H7 (cell line): Measurements from ENCODE around the gene ANKS3. TPM values are rescaled to one million over a fixed set of nuclear protein-coding genes. Genes with fewer than 3 reads are reported as not detected.

Experiments used
- DNase-seq: peaks from one replicate; pipeline ENCODE4 v3.0.0; 2012
- H3K27me3 ChIP-seq: 2 replicates; pipeline ENCODE4 v1.6.0; 2011; ENCODE audit warnings: mild to moderate bottlenecking, low read length; ENCODE audit not compliant: control insufficient read depth, insufficient read depth
- H3K36me3 ChIP-seq: replicated peaks from 2 replicates; pipeline ENCODE4 v1.5.1; 2011; ENCODE audit warnings: low read length; ENCODE audit not compliant: control insufficient read depth, insufficient read depth
- H3K4me3 ChIP-seq: 2 replicates; pipeline ENCODE4 v1.5.1; 2011; ENCODE audit warnings: low read depth, mild to moderate bottlenecking, control low read depth, low read length, moderate library complexity; ENCODE audit not compliant: insufficient read depth
- total RNA-seq: library from RNA; depleted of rRNA; stranded (reverse); fragments of >200 nt; shearing (Covaris generic); gene quantifications from 2 replicates; pipeline ENCODE4 v1.2.3, GENCODE V29; 2014

The ANKS3 gene
- total RNA-seq, 1 experiment from 2014 or later = 19.5 TPM

GRCh38 chr16:4726616-4727015 is 7.5 kb downstream of the ANKS3 start:
- Histone ChIP-seq H3K36me3 (peaks cover 27% of the 10 kb centered on the region), H3K27me3 (no peaks in the 10 kb centered on the region), H3K4me3 (no peak overlapping the region)
- DNase-seq = no peak

- H3K4me3 ChIP-seq = no peak overlapping the region
- peaks cover 24% of the 10 kb centered on the region for H3K36me3 ChIP-seq
- no peaks in the 10 kb centered on the region for H3K27me3 ChIP-seq
- no peak for DNase-seq
Observed at GRCh38 chr16:4724661-4725270, 9.3 kb downstream of the ANKS3 start.

- no peak overlapping the region for H3K4me3 ChIP-seq
- DNase-seq = no peak
- peaks cover 19% of the 10 kb centered on the region for H3K36me3 ChIP-seq
Observed at GRCh38 chr16:4723071-4723767, 10.9 kb downstream of the ANKS3 start.

GRCh38 chr16:4718466-4718865 is 15.6 kb downstream of the ANKS3 start:
- Histone ChIP-seq H3K4me3 (no peak overlapping the region), H3K36me3 (peaks cover 4% of the 10 kb centered on the region), H3K27me3 (no peaks in the 10 kb centered on the region)
- DNase-seq = peak; percentile 73

More at GRCh38 chr16:4723071-4723767, 10.9 kb downstream of the ANKS3 start:
- no peaks in the 10 kb centered on the region for H3K27me3 ChIP-seq

GRCh38 chr16:4714996-4715395 is 19.1 kb downstream of the ANKS3 start:
- no peak for DNase-seq
- no peaks in the 10 kb centered on the region for H3K27me3 ChIP-seq
- peaks cover 6% of the 10 kb centered on the region for H3K36me3 ChIP-seq
- no peak overlapping the region for H3K4me3 ChIP-seq

GRCh38 chr16:4713663-4714501 is 20.2 kb downstream of the ANKS3 start:
- Histone ChIP-seq H3K36me3 (peaks cover 5% of the 10 kb centered on the region), H3K4me3 (no peak overlapping the region), H3K27me3 (no peaks in the 10 kb centered on the region)
- DNase-seq = peak; percentile 83

- no peaks in the 10 kb centered on the region for H3K27me3 ChIP-seq
- no peak overlapping the region for H3K4me3 ChIP-seq
- no peak for DNase-seq
- H3K36me3 ChIP-seq = peaks cover 7% of the 10 kb centered on the region
Observed at GRCh38 chr16:4709481-4709880, 24.6 kb downstream of the ANKS3 start.

- no peaks in the 10 kb centered on the region for H3K27me3 ChIP-seq
- H3K36me3 ChIP-seq = peaks cover 6% of the 10 kb centered on the region
- peak; percentile 12 for DNase-seq
- H3K4me3 ChIP-seq = no peak overlapping the region
Observed at GRCh38 chr16:4706871-4707270, 27.2 kb downstream of the ANKS3 start.

- DNase-seq = peak; percentile 39
- H3K36me3 ChIP-seq = peaks cover 13% of the 10 kb centered on the region
- H3K27me3 ChIP-seq = no peaks in the 10 kb centered on the region
- no peak overlapping the region for H3K4me3 ChIP-seq
Observed at GRCh38 chr16:4704913-4705312, 29.2 kb downstream of the ANKS3 start.

- Histone ChIP-seq H3K4me3 (no peak overlapping the region), H3K27me3 (no peaks in the 10 kb centered on the region), H3K36me3 (peaks cover 13% of the 10 kb centered on the region)
- DNase-seq = peak; percentile 30
Observed at GRCh38 chr16:4704491-4704890, 29.6 kb downstream of the ANKS3 start.

- H3K4me3 ChIP-seq = no peak overlapping the region
- peaks cover 19% of the 10 kb centered on the region for H3K36me3 ChIP-seq
Observed at GRCh38 chr16:4703906-4704305, 30.2 kb downstream of the ANKS3 start.

GRCh38 chr16:4702466-4702808 is 31.6 kb downstream of the ANKS3 start:
- DNase-seq = peak; percentile 14
- peaks cover 21% of the 10 kb centered on the region for H3K36me3 ChIP-seq
- H3K4me3 ChIP-seq = no peak overlapping the region
- no peaks in the 10 kb centered on the region for H3K27me3 ChIP-seq

More at GRCh38 chr16:4703906-4704305, 30.2 kb downstream of the ANKS3 start:
- peak; percentile 28 for DNase-seq
- no peaks in the 10 kb centered on the region for H3K27me3 ChIP-seq

GRCh38 chr16:4701791-4702465 is 32.1 kb downstream of the ANKS3 start:
- Histone ChIP-seq H3K4me3 (no peak overlapping the region), H3K36me3 (peaks cover 26% of the 10 kb centered on the region), H3K27me3 (no peaks in the 10 kb centered on the region)
- peak; percentile 43 for DNase-seq

- DNase-seq = peak; percentile 56
- H3K36me3 ChIP-seq = peaks cover 27% of the 10 kb centered on the region
- no peak overlapping the region for H3K4me3 ChIP-seq
- no peaks in the 10 kb centered on the region for H3K27me3 ChIP-seq
Observed at GRCh38 chr16:4700997-4701743, 32.9 kb downstream of the ANKS3 start.
